HCT116 (cell line): Measurements from ENCODE around the gene NOS3. TPM values are rescaled to one million over a fixed set of nuclear protein-coding genes. Genes with fewer than 3 reads are reported as not detected.

ENCODE experiments used
- ATAC-seq: fragments of 200-7000 bp; cut with Tn5 transposase; 2 replicates; pipeline ENCODE4 v1.9.1; 2020; ENCODE audit warnings: mild to moderate bottlenecking, moderate library complexity
- BruUV-seq: library from RNA; stranded (reverse); fragments of 400-500 nt; replicated peaks from 2 replicates; lab custom pipeline; 2021; lab: Mats Ljungman, UMichigan
- CTCF ChIA-PET: fragments of 300-600 bp; sonication (Branson Sonifier 250); formaldehyde crosslinking; loops from one replicate; lab custom pipeline; 2021; ENCODE audit warnings: antibody characterized with exemption; lab: Charles Lee
- POLR2A ChIA-PET: fragments of 300-600, 350-600 bp; sonication (Branson Sonifier 250); formaldehyde crosslinking; loops from one replicate; lab custom pipeline; 2021; ENCODE audit warnings: antibody characterized with exemption; lab: Charles Lee
- RAD21 ChIA-PET, 2 experiments: fragments of 300-600 bp; sonication (Branson Sonifier 250); formaldehyde crosslinking; loops; one replicate each; lab custom pipeline; 2023; ENCODE audit warnings: low total read pairs in 2 of 2; ENCODE audit not compliant: uncharacterized antibody in 2 of 2, unreplicated experiment in 2 of 2, low non-redundant PET in 1 of 2; lab: Charles Lee
- DNase-seq: peaks from one replicate; pipeline ENCODE4 v3.0.0-alpha.2; 2010; ENCODE audit warnings: low read depth, low spot score
- H2AFZ ChIP-seq: fragments of 200-600 bp; shearing (Covaris generic), sonication (generic); 2 replicates; pipeline ENCODE4 v1.6.1; 2017; ENCODE audit warnings: low read depth, mixed run types, mixed read lengths, antibody characterized with exemption, low read length; ENCODE audit not compliant: poor library complexity, severe bottlenecking
- H3K27ac ChIP-seq: 2 replicates; pipeline ENCODE4 v1.5.1; 2012; ENCODE audit warnings: low read depth, low read length
- H3K27me3 ChIP-seq: fragments of 200-600 bp; sonication (generic); 2 replicates; pipeline ENCODE4 v1.6.1; 2016; ENCODE audit warnings: mixed run types, low read length, mixed read lengths; ENCODE audit not compliant: insufficient read depth
- H3K36me3 ChIP-seq, 2 experiments: fragments of 200-500 bp in 1 of 2; fragments of 200-600 bp in 1 of 2; sonication (Bioruptor generic) in 1 of 2; sonication (generic) in 1 of 2; 2 replicates each; pipeline versions ENCODE4 v1.5.1 to v1.6.1; 2014 to 2016; ENCODE audit warnings: low read length in 2 of 2, inconsistent platforms in 1 of 2, mixed read lengths in 1 of 2, mixed run types in 1 of 2; ENCODE audit not compliant: insufficient read depth in 2 of 2, control insufficient read depth in 1 of 2
- H3K4me1 ChIP-seq, 2 experiments: fragments of 200-600 bp in 1 of 2; sonication (generic) in 1 of 2; 2 replicates each; pipeline versions ENCODE4 v1.5.1 to v1.6.1; 2012 to 2017; ENCODE audit warnings: low read length in 2 of 2, inconsistent platforms in 1 of 2, mild to moderate bottlenecking in 1 of 2, mixed read lengths in 1 of 2, mixed run types in 1 of 2, moderate library complexity in 1 of 2; ENCODE audit not compliant: insufficient read depth in 2 of 2, control insufficient read depth in 1 of 2
- H3K4me2 ChIP-seq: fragments of 200-600 bp; sonication (generic); 2 replicates; pipeline ENCODE4 v1.6.1; 2017; ENCODE audit warnings: mixed run types, low read length, mixed read lengths
- H3K4me3 ChIP-seq, 2 experiments: fragments of 200-600 bp in 1 of 2; sonication (generic) in 1 of 2; replicated peaks in 1 of 2; 2 replicates each; pipeline ENCODE4 v1.5.1; 2011 to 2016; ENCODE audit warnings: low read length in 2 of 2, control low read depth in 1 of 2, low read depth in 1 of 2, mild to moderate bottlenecking in 1 of 2, mixed read lengths in 1 of 2, mixed run types in 1 of 2
- H3K79me2 ChIP-seq: fragments of 200-600 bp; sonication (generic); 2 replicates; pipeline ENCODE4 v1.6.1; 2017; ENCODE audit warnings: mild to moderate bottlenecking, mixed run types, low read length, moderate library complexity, mixed read lengths; ENCODE audit not compliant: insufficient read depth
- H3K9ac ChIP-seq: fragments of 200-600 bp; sonication (generic); 2 replicates; pipeline ENCODE4 v1.6.1; 2016; ENCODE audit warnings: low read length, mixed read lengths
- H3K9me2 ChIP-seq: fragments of 200-600 bp; sonication (generic), shearing (Covaris generic); 2 replicates; pipeline ENCODE4 v1.6.1; 2017; ENCODE audit warnings: mixed run types, mild to moderate bottlenecking, moderate library complexity; ENCODE audit not compliant: insufficient read depth
- H3K9me3 ChIP-seq, 2 experiments: fragments of 200-500 bp in 1 of 2; fragments of 200-600 bp in 1 of 2; sonication (Bioruptor generic) in 1 of 2; sonication (generic) in 1 of 2; 2 replicates each; pipeline ENCODE4 v1.6.1; 2014 to 2017; ENCODE audit warnings: low read length in 2 of 2, mixed read lengths in 2 of 2, inconsistent platforms in 1 of 2, low read depth in 1 of 2, mild to moderate bottlenecking in 1 of 2, mixed run types in 1 of 2, moderate library complexity in 1 of 2; ENCODE audit not compliant: control insufficient read depth in 1 of 2, insufficient read depth in 1 of 2
- H4K20me1 ChIP-seq: fragments of 200-600 bp; sonication (generic), shearing (Covaris generic); 2 replicates; pipeline ENCODE4 v1.6.1; 2017; ENCODE audit warnings: mixed run types, mild to moderate bottlenecking, moderate library complexity; ENCODE audit not compliant: insufficient read depth
- ATF3 ChIP-seq: IDR thresholded peaks from 2 replicates; pipeline ENCODE4 v1.6.1; 2012
- CTCF ChIP-seq, 3 experiments: fragments of 200-600 bp in 1 of 3; sonication (generic) in 1 of 3; IDR thresholded peaks in 2 of 3; conservative IDR thresholded peaks in 1 of 3; 2 replicates each; pipeline ENCODE4 v1.5.1; 2012 to 2017; ENCODE audit warnings: low read depth in 2 of 3, low read length in 2 of 3, antibody characterized with exemption in 1 of 3, borderline replicate concordance in 1 of 3, control low read depth in 1 of 3, mild to moderate bottlenecking in 1 of 3, mixed read lengths in 1 of 3, mixed run types in 1 of 3, moderate library complexity in 1 of 3; ENCODE audit not compliant: insufficient read depth in 1 of 3
- EGR1 ChIP-seq: IDR thresholded peaks from 2 replicates; pipeline ENCODE4 v1.6.1; 2012; ENCODE audit warnings: low read depth
- ELF1 ChIP-seq: IDR thresholded peaks from 2 replicates; pipeline ENCODE4 v1.6.1; 2012; ENCODE audit warnings: low read depth, borderline replicate concordance
- EZH2phosphoT487 ChIP-seq: fragments of 200-600 bp; IDR thresholded peaks from 2 replicates; pipeline ENCODE4 v1.6.1; 2018; ENCODE audit warnings: antibody characterized with exemption, borderline replicate concordance
- FOSL1 ChIP-seq: IDR thresholded peaks from 2 replicates; pipeline ENCODE4 v1.6.1; 2012; ENCODE audit warnings: low read depth
- JUND ChIP-seq: IDR thresholded peaks from 2 replicates; pipeline ENCODE4 v1.6.1; 2012
- POLR2A ChIP-seq: IDR thresholded peaks from 2 replicates; pipeline ENCODE4 v1.7.0; 2011; ENCODE audit warnings: borderline replicate concordance; ENCODE audit not compliant: insufficient read depth, insufficient read length; ENCODE audit errors: extremely low read depth
- SP1 ChIP-seq: IDR thresholded peaks from 2 replicates; pipeline ENCODE4 v1.6.1; 2012; ENCODE audit warnings: low read depth
- SRF ChIP-seq: IDR thresholded peaks from 2 replicates; pipeline ENCODE4 v1.6.1; 2012; ENCODE audit warnings: low read depth
- TCF7L2 ChIP-seq: IDR thresholded peaks from 2 replicates; pipeline ENCODE4 v1.7.0; 2011; ENCODE audit warnings: borderline replicate concordance, inconsistent platforms; ENCODE audit not compliant: insufficient read depth, insufficient read length; ENCODE audit errors: extremely low read depth
- ZBTB33 ChIP-seq: IDR thresholded peaks from 2 replicates; pipeline ENCODE4 v1.6.1; 2011; ENCODE audit warnings: mild to moderate bottlenecking, low read length, moderate library complexity; ENCODE audit not compliant: insufficient replicate concordance; ENCODE audit errors: extremely low read depth
- ZFX ChIP-seq: fragments of 450-650 bp; IDR thresholded peaks from 2 replicates; pipeline ENCODE4 v1.6.1; 2017
- ZNF274 ChIP-seq: fragments of 200-500 bp; sonication (Bioruptor generic); IDR thresholded peaks from 2 replicates; pipeline ENCODE4 v1.6.1; 2014; ENCODE audit warnings: mild to moderate bottlenecking, low read depth, low read length, inconsistent platforms
- intact Hi-C: fragments of 100-400 bp; cut with micrococcal nuclease; formaldehyde crosslinking; loops from 2 replicates; pipeline ENCODE4 v1.10.0; 2022
- total RNA-seq: library from RNA; stranded (reverse); gene quantifications from one replicate; pipeline ENCODE4 v1.2.1, GENCODE V29; 2021; ENCODE audit not compliant: unreplicated experiment

The NOS3 gene
- total RNA-seq, 1 experiment from 2014 or later = 35.8 TPM

GRCh38 chr7:151035902-151036301, 45.1 kb downstream of the NOS3 start:
- peaks cover 3 to 10% of the 10 kb centered on the region in 2 experiments; a peak in 2 of 4 replicates for H3K36me3 ChIP-seq
- no peaks in the 10 kb centered on the region for H3K9me3 ChIP-seq
- no peak overlapping the region for H2AFZ ChIP-seq
- H3K4me3 ChIP-seq = no peak overlapping the region
- CTCF ChIA-PET = no interaction called here
- no peaks in the 10 kb centered on the region for H4K20me1 ChIP-seq
- POLR2A ChIA-PET = no interaction called here
- TF ChIP-seq EZH2phosphoT487 (no peak), FOSL1 (no peak), POLR2A (no peak), ELF1 (no peak), SRF (no peak)
- DNase-seq = no peak
- no peak for ATAC-seq
- H3K4me1 ChIP-seq = peaks cover 16 to 23% of the 10 kb centered on the region in 2 experiments
- H3K4me2 ChIP-seq = no peak overlapping the region
- H3K9me2 ChIP-seq = no peaks in the 10 kb centered on the region
- intact Hi-C loops = no loop called here
- BruUV-seq = no TSS peak
- H3K27ac ChIP-seq = no peak overlapping the region
- no peaks in the 10 kb centered on the region for H3K79me2 ChIP-seq
- RAD21 ChIA-PET = no interaction called here
- H3K27me3 ChIP-seq = no peaks in the 10 kb centered on the region
- no peak overlapping the region for H3K9ac ChIP-seq

- peak overlapping the region; percentile 56 for H3K4me2 ChIP-seq
- H3K4me3 ChIP-seq = peak overlapping the region in 1 of 2 experiments; percentile 7; a peak in 2 of 4 replicates
- H3K27ac ChIP-seq = peak overlapping the region; percentile 28
- H3K9ac ChIP-seq = peak overlapping the region; percentile 29; the same call in 1 of the 2 replicates
- H3K27me3 ChIP-seq = no peaks in the 10 kb centered on the region
- H4K20me1 ChIP-seq = no peaks in the 10 kb centered on the region
- intact Hi-C loops = no loop called here
- ATAC-seq = peak; percentile 82
- H2AFZ ChIP-seq = no peak overlapping the region
- H3K9me3 ChIP-seq = no peaks in the 10 kb centered on the region
- CTCF ChIA-PET = no interaction called here
- POLR2A ChIA-PET = interaction anchor here (0.6 to 2.3 kb wide), 2 partner anchors 11 to 22 kb away, joined by 3 to 11 read pairs; partner anchors contain the start of gene ABCB8
- peaks cover 3 to 10% of the 10 kb centered on the region in 2 experiments; a peak in 2 of 4 replicates for H3K36me3 ChIP-seq
- RAD21 ChIA-PET = no interaction called here
- peaks cover 16 to 19% of the 10 kb centered on the region in 2 experiments for H3K4me1 ChIP-seq
- no peak for DNase-seq
- no TSS peak for BruUV-seq
- no peaks in the 10 kb centered on the region for H3K9me2 ChIP-seq
- H3K79me2 ChIP-seq = no peaks in the 10 kb centered on the region
- TF ChIP-seq TCF7L2 (no peak), ATF3 (no peak), ZNF274 (no peak), ZBTB33 (no peak), JUND (peak; percentile 90), ZFX (no peak), CTCF (IDR thresholded peaks at IDR 0.05 in 2 of 3, conservative IDR thresholded peaks at IDR 0.05 in 1 of 3; ENCODE audit: borderline replicate concordance in 1 of 3, insufficient read depth in 1 of 3, low read depth in 2 of 3, low read length in 2 of 3) (no peak), SP1 (peak; percentile 78; the same call in 1 of the 2 replicates), POLR2A (no peak), EGR1 (peak; percentile 69)
Observed at GRCh38 chr7:151038951-151039849, 48.4 kb downstream of the NOS3 start.
